OCI-LY3 (cell line): ENCODE measurements around the gene FBN2.
A peak's percentile ranks its signal among the peaks of the same experiment; 100 is the strongest.

Experiments used
- H2AFZ ChIP-seq: fragments of 200-600, 300-600 bp; shearing (Covaris generic); 2 replicates; pipeline ENCODE4 v1.6.0; 2014; ENCODE audit warnings: antibody characterized with exemption, low read depth, low read length
- H3K27ac ChIP-seq: fragments of 200-600, 300-600 bp; sonication (generic); 2 replicates; pipeline ENCODE4 v1.5.1; 2014; ENCODE audit warnings: mild to moderate bottlenecking, low read length, moderate library complexity, mixed read lengths
- H3K27me3 ChIP-seq: fragments of 200-600, 300-600 bp; sonication (generic); 2 replicates; pipeline ENCODE4 v1.6.1; 2014; ENCODE audit warnings: low read depth, low read length, mixed read lengths
- H3K36me3 ChIP-seq: fragments of 200-600, 300-600 bp; sonication (generic); replicated peaks from 2 replicates; pipeline ENCODE3; 2014; ENCODE audit warnings: low read depth, low read length, mixed read lengths
- H3K4me1 ChIP-seq: fragments of 300-600, 200-600 bp; sonication (generic); 2 replicates; pipeline ENCODE4 v1.6.1; 2014; ENCODE audit warnings: low read length, mixed read lengths
- H3K4me2 ChIP-seq: fragments of 200-600, 300-600 bp; sonication (generic); 2 replicates; pipeline ENCODE4 v1.6.1; 2014; ENCODE audit warnings: low read length, mixed read lengths
- H3K4me3 ChIP-seq: fragments of 300-600, 200-600 bp; sonication (generic); 2 replicates; pipeline ENCODE4 v1.5.1; 2014; ENCODE audit warnings: antibody characterized with exemption, mild to moderate bottlenecking, low read length, moderate library complexity
- H3K79me2 ChIP-seq: fragments of 300-600, 200-600 bp; shearing (Covaris generic); 2 replicates; pipeline ENCODE4 v1.6.1; 2014; ENCODE audit warnings: mild to moderate bottlenecking, low read length, mixed read lengths
- H3K9ac ChIP-seq: fragments of 300-600, 200-600 bp; shearing (Covaris generic); 2 replicates; pipeline ENCODE4 v1.6.0; 2014; ENCODE audit warnings: mild to moderate bottlenecking, low read length, moderate library complexity
- H3K9me3 ChIP-seq: fragments of 200-600, 300-600 bp; shearing (Covaris generic); 2 replicates; pipeline ENCODE4 v1.6.1; 2014; ENCODE audit warnings: low read length, mixed read lengths; ENCODE audit not compliant: insufficient read depth
- H4K20me1 ChIP-seq: fragments of 200-600, 300-600 bp; sonication (generic); 2 replicates; pipeline ENCODE4 v1.6.1; 2016; ENCODE audit warnings: low read length, mixed read lengths; ENCODE audit not compliant: insufficient read depth
- CTCF ChIP-seq: fragments of 200-600, 300-600 bp; sonication (generic); IDR thresholded peaks from 2 replicates; pipeline ENCODE4 v1.5.1; 2014; ENCODE audit warnings: antibody characterized with exemption, low read length, low read depth
- EZH2phosphoT487 ChIP-seq: fragments of 200-600 bp; shearing (Covaris generic); IDR thresholded peaks from 2 replicates; pipeline ENCODE4 v1.6.1; 2018; ENCODE audit warnings: antibody characterized with exemption, mixed run types, low read depth

FBN2 gene

GRCh38 chr5:128395073-128395472 is 143.0 kb downstream of the FBN2 start:
- TF ChIP-seq EZH2phosphoT487 (no peak), CTCF (no peak)
- no peak overlapping the region for H3K4me3 ChIP-seq
- H3K9me3 ChIP-seq, result no peaks in the 10 kb centered on the region

GRCh38 chr5:128384068-128384467 is 154.0 kb downstream of the FBN2 start:
- 0 out of 2 replicates have a peak, but pooled peaks cover under 1% of the 10 kb centered on the region for H3K27me3 ChIP-seq
- H3K79me2 ChIP-seq, result no peaks in the 10 kb centered on the region
- H4K20me1 ChIP-seq, result no peaks in the 10 kb centered on the region
- H3K27ac ChIP-seq, result no peak overlapping the region
- H3K36me3 ChIP-seq, result no peaks in the 10 kb centered on the region
- H3K4me1 ChIP-seq, result peaks cover 16% of the 10 kb centered on the region
- H3K9me3 ChIP-seq, result no peaks in the 10 kb centered on the region
- no peak overlapping the region for H3K4me3 ChIP-seq
- H2AFZ ChIP-seq, result no peak overlapping the region
- H3K4me2 ChIP-seq, result no peak overlapping the region
- TF ChIP-seq CTCF (no peak), EZH2phosphoT487 (no peak)
- H3K9ac ChIP-seq, result no peak overlapping the region

More at GRCh38 chr5:128395073-128395472, 143.0 kb downstream of the FBN2 start:
- H3K27ac ChIP-seq, result no peak overlapping the region
- no peak overlapping the region for H3K4me2 ChIP-seq
- no peak overlapping the region for H3K9ac ChIP-seq
- no peak overlapping the region for H2AFZ ChIP-seq
- H3K4me1 ChIP-seq, result no peaks in the 10 kb centered on the region
- no peaks in the 10 kb centered on the region for H3K27me3 ChIP-seq
- H3K79me2 ChIP-seq, result no peaks in the 10 kb centered on the region
- H4K20me1 ChIP-seq, result no peaks in the 10 kb centered on the region
- no peaks in the 10 kb centered on the region for H3K36me3 ChIP-seq

- TF ChIP-seq CTCF, result no peak
- no peak for TF ChIP-seq EZH2phosphoT487
Observed at GRCh38 chr5:128380337-128380736, 157.7 kb downstream of the FBN2 start.

GRCh38 chr5:128378632-128379031 is 159.4 kb downstream of the FBN2 start:
- no peak overlapping the region for H3K27ac ChIP-seq
- H3K9ac ChIP-seq, result no peak overlapping the region
- H3K27me3 ChIP-seq, result peaks cover 11% of the 10 kb centered on the region
- no peak overlapping the region for H2AFZ ChIP-seq
- no peaks in the 10 kb centered on the region for H3K79me2 ChIP-seq
- no peaks in the 10 kb centered on the region for H4K20me1 ChIP-seq
- H3K36me3 ChIP-seq, result no peaks in the 10 kb centered on the region
- H3K4me2 ChIP-seq, result peak overlapping the region; percentile 46; the same call in 1 of the 2 replicates
- H3K4me3 ChIP-seq, result no peak overlapping the region
- TF ChIP-seq EZH2phosphoT487 (no peak), CTCF (no peak)
- peaks cover 55% of the 10 kb centered on the region for H3K4me1 ChIP-seq
- H3K9me3 ChIP-seq, result no peaks in the 10 kb centered on the region

More at GRCh38 chr5:128380337-128380736, 157.7 kb downstream of the FBN2 start:
- Histone ChIP-seq H3K9ac (no peak overlapping the region), H3K27me3 (peaks cover 8% of the 10 kb centered on the region), H3K9me3 (no peaks in the 10 kb centered on the region), H3K4me3 (no peak overlapping the region), H3K27ac (no peak overlapping the region), H3K36me3 (no peaks in the 10 kb centered on the region), H2AFZ (no peak overlapping the region), H3K79me2 (no peaks in the 10 kb centered on the region), H3K4me2 (0 out of 2 replicates have a peak overlapping the region, but pooled peaks have one; percentile 14), H4K20me1 (no peaks in the 10 kb centered on the region), H3K4me1 (peaks cover 53% of the 10 kb centered on the region)
